B cell (primary cell): Measurements from ENCODE around the gene NT5C3A. TPM values are rescaled to one million over a fixed set of nuclear protein-coding genes. Genes with fewer than 3 reads are reported as not detected.

Source experiments
- ATAC-seq: fragments of 200-7000 bp; cut with Tn5 transposase; one replicate; pipeline ENCODE4 v1.10.0; 2021; ENCODE audit warnings: low read depth, mild to moderate bottlenecking, moderate number of reproducible peaks, moderate library complexity
- CTCF ChIA-PET: fragments of 350-600 bp; sonication (Branson Sonifier 250); formaldehyde crosslinking; loops from one replicate; lab custom pipeline; 2021; ENCODE audit warnings: antibody characterized with exemption, inconsistent platforms; lab: Charles Lee
- POLR2A ChIA-PET: fragments of 350-600 bp; sonication (Branson Sonifier 250); formaldehyde crosslinking; loops from one replicate; lab custom pipeline; 2021; ENCODE audit warnings: antibody characterized with exemption; lab: Charles Lee
- DNase-seq: peaks from one replicate; pipeline ENCODE4 v3.0.0; 2013
- H2AFZ ChIP-seq: 2 replicates; pipeline ENCODE4 v1.6.1; 2012; ENCODE audit warnings: mild to moderate bottlenecking, low read depth, low read length; ENCODE audit not compliant: insufficient read depth, poor library complexity, severe bottlenecking
- H3K27ac ChIP-seq, 2 donors: 1 replicate in 1 of 2; 2 replicates in 1 of 2; pipeline ENCODE4 v1.5.1; 2012 to 2013; ENCODE audit warnings: low read length in 2 of 2, mild to moderate bottlenecking in 2 of 2, moderate library complexity in 1 of 2
- H3K27me3 ChIP-seq, 4 experiments: fragments of 200-600 bp in 1 of 4; sonication (generic) in 1 of 4; replicated peaks in 1 of 4; 1 replicate in 2 of 4; 2 replicates in 2 of 4; pipeline versions ENCODE4 v1.6.1 to v1.7.0; 2013 to 2016; ENCODE audit warnings: low read length in 3 of 4, mild to moderate bottlenecking in 2 of 4, mixed read lengths in 1 of 4, moderate library complexity in 1 of 4; ENCODE audit not compliant: insufficient read depth in 4 of 4, control insufficient read depth in 3 of 4; ENCODE audit errors: control extremely low read depth in 1 of 4
- H3K36me3 ChIP-seq, 2 experiments: replicated peaks in 1 of 2; 1 replicate in 1 of 2; 2 replicates in 1 of 2; pipeline versions ENCODE4 v1.6.1 to v1.7.1; 2013; ENCODE audit warnings: low read length in 1 of 2; ENCODE audit not compliant: insufficient read depth in 2 of 2, control insufficient read depth in 1 of 2; ENCODE audit errors: control extremely low read depth in 1 of 2, extremely low read depth in 1 of 2
- H3K4me1 ChIP-seq, 2 donors: fragments of 200-600 bp in 1 of 2; sonication (generic) in 1 of 2; 1 replicate in 1 of 2; 2 replicates in 1 of 2; pipeline versions ENCODE4 v1.5.1 to v1.6.1; 2013 to 2017; ENCODE audit warnings: low read length in 2 of 2; ENCODE audit not compliant: control insufficient read depth in 2 of 2, insufficient read depth in 2 of 2
- H3K4me2 ChIP-seq: replicated peaks from 2 replicates; pipeline ENCODE3; 2012; ENCODE audit warnings: mild to moderate bottlenecking, low read depth, low read length; ENCODE audit not compliant: poor library complexity, severe bottlenecking
- H3K4me3 ChIP-seq, 5 experiments: fragments of 200-600 bp in 1 of 5; sonication (generic) in 1 of 5; 1 replicate in 3 of 5; 2 replicates in 2 of 5; pipeline versions ENCODE4 v1.5.1 to v1.7.0; 2011 to 2016; ENCODE audit warnings: low read length in 4 of 5, mild to moderate bottlenecking in 4 of 5, low read depth in 2 of 5, control low read depth in 1 of 5, moderate library complexity in 1 of 5; ENCODE audit not compliant: insufficient read depth in 1 of 5; ENCODE audit errors: control extremely low read depth in 1 of 5, extremely low read depth in 1 of 5
- H3K79me2 ChIP-seq: fragments of 200-600 bp; sonication (generic); one replicate; pipeline ENCODE4 v1.6.0; 2016; ENCODE audit warnings: low read length; ENCODE audit not compliant: control insufficient read depth, insufficient read depth
- H3K9ac ChIP-seq: fragments of 200-600 bp; sonication (generic); 2 replicates; pipeline ENCODE4 v1.6.1; 2017; ENCODE audit warnings: mild to moderate bottlenecking, low read length, moderate library complexity
- H3K9me3 ChIP-seq, 3 donors: one replicate each; pipeline versions ENCODE4 v1.6.1 to v1.7.1; 2013; ENCODE audit warnings: low read length in 2 of 3; ENCODE audit not compliant: control insufficient read depth in 2 of 3, insufficient read depth in 1 of 3; ENCODE audit errors: control extremely low read depth in 1 of 3
- H4K20me1 ChIP-seq: 2 replicates; pipeline ENCODE4 v1.6.0; 2012; ENCODE audit warnings: mild to moderate bottlenecking, low read length; ENCODE audit not compliant: insufficient read depth, control insufficient read depth, poor library complexity, severe bottlenecking
- H3K27ac Mint-ChIP-seq: one replicate; pipeline ENCODE4 v1.8.0; 2021; ENCODE audit warnings: mixed read lengths
- H3K27me3 Mint-ChIP-seq: one replicate; pipeline ENCODE4 v1.8.0; 2021; ENCODE audit warnings: mixed read lengths
- H3K4me1 Mint-ChIP-seq: one replicate; pipeline ENCODE4 v1.8.0; 2021; ENCODE audit warnings: mixed read lengths
- H3K4me3 Mint-ChIP-seq: one replicate; pipeline ENCODE4 v1.8.0; 2021; ENCODE audit warnings: mixed read lengths
- H3K9me3 Mint-ChIP-seq: one replicate; pipeline ENCODE4 v1.8.0; 2022; ENCODE audit warnings: mixed read lengths; ENCODE audit not compliant: insufficient read depth
- EZH2 ChIP-seq: IDR thresholded peaks from 2 replicates; pipeline ENCODE4 v1.6.1; 2012; ENCODE audit warnings: borderline replicate concordance, low read depth, mild to moderate bottlenecking, moderate library complexity, low read length; ENCODE audit not compliant: insufficient read depth, poor library complexity, severe bottlenecking
- WGBS: methylation state at CpG from one replicate; pipeline ENCODE4 v1.1.5; 2013; ENCODE audit warnings: missing lambda C conversion rate; ENCODE audit not compliant: insufficient coverage; 5-methylcytosine and 5-hydroxymethylcytosine counted together
- intact Hi-C: fragments of 100-400 bp; cut with micrococcal nuclease; formaldehyde crosslinking; loops from one replicate; pipeline ENCODE4 v1.10.0; 2022
- polyA plus RNA-seq: library from polyadenylated mRNA; depleted of rRNA; stranded (reverse); fragments of >200 nt; gene quantifications from 2 replicates; pipeline ENCODE4 v1.2.3, GENCODE V29; 2012
- total RNA-seq, 2 donors: library from RNA; stranded (reverse); fragments of 120-200 nt in 1 of 2; gene quantifications; 1 replicate in 1 of 2; 2 replicates in 1 of 2; pipeline versions ENCODE4 v1.2.3 to v1.2.4, GENCODE V29; 2013 to 2022
- TF ChIP-seq, protein P1 (sequence below): fragments of 200-600 bp; IDR thresholded peaks from one replicate; pipeline ENCODE4 v1.8.0; 2022; ENCODE audit warnings: antibody characterized with exemption, mild to moderate bottlenecking

The NT5C3A gene
- total and polyA plus RNA-seq, 2 donors (not counting 1 experiment from before 2014, with no cell fraction given): 37.3 to 41.0 TPM

DNA sequence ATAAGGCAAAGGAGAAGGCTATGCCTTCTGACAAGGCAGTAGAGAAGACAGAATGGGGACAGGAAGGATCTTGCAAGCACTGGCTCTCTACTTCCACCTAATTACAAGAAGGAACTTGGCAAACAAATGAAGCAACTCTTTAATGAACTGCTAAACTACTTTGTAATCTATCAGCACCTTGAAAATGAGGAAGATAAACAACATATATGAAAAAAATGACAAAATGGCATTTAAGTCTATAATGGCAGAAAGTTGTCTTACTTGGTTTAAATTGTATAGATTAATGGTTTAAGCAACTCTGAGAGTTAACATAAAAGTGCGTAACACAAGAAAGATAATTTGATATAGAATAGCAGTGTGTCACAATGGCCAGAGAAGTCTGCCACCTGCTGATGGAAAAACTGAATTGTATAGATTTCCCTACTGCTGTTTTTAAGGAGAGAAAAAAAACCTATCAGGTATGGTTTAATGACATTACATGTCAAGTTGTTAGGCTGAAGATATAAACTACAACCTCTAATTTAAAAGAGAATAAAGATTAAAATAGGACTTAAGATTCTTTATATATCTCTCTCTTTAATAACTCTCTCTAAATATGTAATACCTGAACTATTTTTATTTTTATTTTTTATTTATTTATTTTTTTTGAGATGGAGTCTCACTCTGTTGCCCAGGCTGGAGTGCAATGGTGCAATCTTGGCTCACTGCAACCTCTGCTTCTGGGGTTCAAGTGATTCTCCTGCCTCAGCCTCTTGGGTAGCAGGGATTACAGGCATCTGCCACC lies 11.8 kb downstream of the NT5C3A start:
- H3K9me3 Mint-ChIP-seq: no peaks in the 10 kb centered on the region
- Histone ChIP-seq H3K4me1 (peaks cover 39 to 47% of the 10 kb centered on the region in 2 donors), H3K4me2 (peak overlapping the region; percentile 57), H3K27me3 (no peaks in the 10 kb centered on the region), H3K79me2 (peaks cover 95% of the 10 kb centered on the region), H3K9me3 (no peaks in the 10 kb centered on the region), H3K9ac (peak overlapping the region; percentile 15), H3K4me3 (peak overlapping the region in 2 of 5 experiments; percentile 40 to 48), H4K20me1 (peaks cover 43% of the 10 kb centered on the region), H2AFZ (peak overlapping the region; percentile 24), H3K27ac (peak overlapping the region; percentile 60 to 83), H3K36me3 (no peaks in the 10 kb centered on the region)
- DNase-seq (peak; percentile 73), ATAC-seq (peak; percentile 70)
- peak overlapping the region; percentile 28 for H3K27ac Mint-ChIP-seq
- H3K4me1 Mint-ChIP-seq: peaks cover 55% of the 10 kb centered on the region
- CTCF ChIA-PET: interaction anchor here (1.0 to 4.4 kb wide), 7 partner anchors 10 to 284 kb away, joined by 3 to 30 read pairs (median 12); partner anchors contain the start of gene RP9
- TF ChIP-seq EZH2: no peak
- TF ChIP-seq, protein P1, sequence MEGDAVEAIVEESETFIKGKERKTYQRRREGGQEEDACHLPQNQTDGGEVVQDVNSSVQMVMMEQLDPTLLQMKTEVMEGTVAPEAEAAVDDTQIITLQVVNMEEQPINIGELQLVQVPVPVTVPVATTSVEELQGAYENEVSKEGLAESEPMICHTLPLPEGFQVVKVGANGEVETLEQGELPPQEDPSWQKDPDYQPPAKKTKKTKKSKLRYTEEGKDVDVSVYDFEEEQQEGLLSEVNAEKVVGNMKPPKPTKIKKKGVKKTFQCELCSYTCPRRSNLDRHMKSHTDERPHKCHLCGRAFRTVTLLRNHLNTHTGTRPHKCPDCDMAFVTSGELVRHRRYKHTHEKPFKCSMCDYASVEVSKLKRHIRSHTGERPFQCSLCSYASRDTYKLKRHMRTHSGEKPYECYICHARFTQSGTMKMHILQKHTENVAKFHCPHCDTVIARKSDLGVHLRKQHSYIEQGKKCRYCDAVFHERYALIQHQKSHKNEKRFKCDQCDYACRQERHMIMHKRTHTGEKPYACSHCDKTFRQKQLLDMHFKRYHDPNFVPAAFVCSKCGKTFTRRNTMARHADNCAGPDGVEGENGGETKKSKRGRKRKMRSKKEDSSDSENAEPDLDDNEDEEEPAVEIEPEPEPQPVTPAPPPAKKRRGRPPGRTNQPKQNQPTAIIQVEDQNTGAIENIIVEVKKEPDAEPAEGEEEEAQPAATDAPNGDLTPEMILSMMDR: peak; percentile 76
- intact Hi-C loops: loop anchor here (1.0 to 10.0 kb wide), 6 partner anchors 9 to 356 kb away; no protein-coding TSS in a partner anchor
- WGBS: no CpG with 5 or more reads among the region's 1 CpG
- H3K27me3 Mint-ChIP-seq: no peaks in the 10 kb centered on the region
- POLR2A ChIA-PET: no interaction called here
- H3K4me3 Mint-ChIP-seq: peak overlapping the region; percentile 29

DNA sequence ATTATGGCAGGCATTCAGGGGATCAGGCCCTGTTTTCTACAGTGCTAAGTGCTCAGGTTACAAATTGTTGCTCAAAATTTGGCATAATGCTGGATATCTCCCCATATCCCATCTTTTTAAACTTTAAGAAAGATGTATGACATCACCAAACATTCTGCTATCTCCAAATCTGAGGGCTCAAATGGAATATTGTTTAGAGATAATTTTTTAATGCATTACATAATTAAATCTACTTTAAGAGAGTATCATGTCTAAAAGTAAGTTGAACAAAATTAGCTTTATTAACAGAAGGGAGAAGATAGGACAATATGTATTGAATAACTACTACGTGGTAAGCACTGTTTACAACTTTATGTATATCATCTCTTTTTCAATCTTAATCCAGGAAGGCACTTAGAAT lies 13.9 kb downstream of the NT5C3A start:
- no peaks in the 10 kb centered on the region for H3K36me3 ChIP-seq
- no peak overlapping the region for H3K4me3 ChIP-seq
- peaks cover 29% of the 10 kb centered on the region for H4K20me1 ChIP-seq
- ATAC-seq: no peak
- CTCF ChIA-PET: interaction anchor here (1.0 to 2.9 kb wide), 10 partner anchors 9 to 284 kb away, joined by 3 to 30 read pairs (median 6); no protein-coding TSS in a partner anchor
- H3K9me3 Mint-ChIP-seq: no peaks in the 10 kb centered on the region
- intact Hi-C loops: no loop called here
- no peak for DNase-seq
- H3K4me1 ChIP-seq: peaks cover 34 to 42% of the 10 kb centered on the region in 2 donors
- peak overlapping the region in 1 of 2 donors; percentile 83 for H3K27ac ChIP-seq
- H3K27ac Mint-ChIP-seq: no peak overlapping the region
- peaks cover 95% of the 10 kb centered on the region for H3K79me2 ChIP-seq
- no peak overlapping the region for H2AFZ ChIP-seq
- TF ChIP-seq, protein P1: no peak
- no peak overlapping the region for H3K4me3 Mint-ChIP-seq
- H3K9me3 ChIP-seq: no peaks in the 10 kb centered on the region
- POLR2A ChIA-PET: no interaction called here
- peaks cover 53% of the 10 kb centered on the region for H3K4me1 Mint-ChIP-seq
- no peaks in the 10 kb centered on the region for H3K27me3 ChIP-seq
- no peak overlapping the region for H3K4me2 ChIP-seq
- no peaks in the 10 kb centered on the region for H3K27me3 Mint-ChIP-seq
- WGBS: no CpG with 5 or more reads among the region's 1 CpG
- no peak overlapping the region for H3K9ac ChIP-seq
